PFSK-1 (cell line): ENCODE measurements around the gene CNTN3.

Experiments
- FOXP2 ChIP-seq: optimal IDR thresholded peaks from 2 replicates; pipeline ENCODE3; 2011; ENCODE audit warnings: borderline replicate concordance, control low read depth, inconsistent platforms; ENCODE audit not compliant: insufficient read depth; ENCODE audit errors: extremely low read length, extremely low read depth
- POLR2AphosphoS5 ChIP-seq: IDR thresholded peaks from 2 replicates; pipeline ENCODE4 v1.6.1; 2012; ENCODE audit warnings: low read depth, mild to moderate bottlenecking, control low read depth, low read length, moderate library complexity
- SIN3A ChIP-seq: IDR thresholded peaks from 2 replicates; pipeline ENCODE4 v1.6.1; 2012; ENCODE audit warnings: mild to moderate bottlenecking, low read length, moderate library complexity, borderline replicate concordance; ENCODE audit not compliant: insufficient read depth
- TAF1 ChIP-seq: IDR thresholded peaks from 2 replicates; pipeline ENCODE4 v1.6.1; 2012; ENCODE audit warnings: low read length, control low read depth, borderline replicate concordance; ENCODE audit not compliant: insufficient read depth
- TF ChIP-seq, protein P1 (sequence below), 2 experiments: IDR thresholded peaks; 2 replicates each; pipeline versions ENCODE4 v1.6.1 to v1.8.0; 2011 to 2012; ENCODE audit warnings: low read depth in 2 of 2, low read length in 2 of 2, control low read depth in 1 of 2, inconsistent platforms in 1 of 2, mild to moderate bottlenecking in 1 of 2, moderate library complexity in 1 of 2; ENCODE audit not compliant: insufficient read depth in 1 of 2

DNA sequence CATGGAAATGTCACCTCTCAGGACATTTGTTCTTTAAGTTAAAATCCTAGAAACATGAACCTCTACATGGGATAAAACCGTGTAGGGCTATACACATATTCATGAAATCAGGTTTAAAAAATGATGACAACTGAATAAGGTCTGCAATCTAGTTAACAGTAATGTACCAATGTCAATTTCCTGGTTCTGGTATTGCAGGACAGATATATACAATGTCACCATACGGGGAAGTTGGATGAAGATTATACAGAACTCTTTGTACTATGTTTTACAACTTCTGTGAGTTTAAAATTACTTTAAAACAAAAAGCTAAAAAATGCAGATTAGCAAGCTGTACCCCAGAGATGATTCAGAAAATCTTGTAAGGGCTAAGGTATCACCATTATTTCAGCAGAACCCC lies 6.7 kb downstream of the CNTN3 start:
- TF ChIP-seq TAF1 = no peak
- TF ChIP-seq POLR2AphosphoS5 = no peak
- TF ChIP-seq SIN3A = no peak
- TF ChIP-seq, protein P1, sequence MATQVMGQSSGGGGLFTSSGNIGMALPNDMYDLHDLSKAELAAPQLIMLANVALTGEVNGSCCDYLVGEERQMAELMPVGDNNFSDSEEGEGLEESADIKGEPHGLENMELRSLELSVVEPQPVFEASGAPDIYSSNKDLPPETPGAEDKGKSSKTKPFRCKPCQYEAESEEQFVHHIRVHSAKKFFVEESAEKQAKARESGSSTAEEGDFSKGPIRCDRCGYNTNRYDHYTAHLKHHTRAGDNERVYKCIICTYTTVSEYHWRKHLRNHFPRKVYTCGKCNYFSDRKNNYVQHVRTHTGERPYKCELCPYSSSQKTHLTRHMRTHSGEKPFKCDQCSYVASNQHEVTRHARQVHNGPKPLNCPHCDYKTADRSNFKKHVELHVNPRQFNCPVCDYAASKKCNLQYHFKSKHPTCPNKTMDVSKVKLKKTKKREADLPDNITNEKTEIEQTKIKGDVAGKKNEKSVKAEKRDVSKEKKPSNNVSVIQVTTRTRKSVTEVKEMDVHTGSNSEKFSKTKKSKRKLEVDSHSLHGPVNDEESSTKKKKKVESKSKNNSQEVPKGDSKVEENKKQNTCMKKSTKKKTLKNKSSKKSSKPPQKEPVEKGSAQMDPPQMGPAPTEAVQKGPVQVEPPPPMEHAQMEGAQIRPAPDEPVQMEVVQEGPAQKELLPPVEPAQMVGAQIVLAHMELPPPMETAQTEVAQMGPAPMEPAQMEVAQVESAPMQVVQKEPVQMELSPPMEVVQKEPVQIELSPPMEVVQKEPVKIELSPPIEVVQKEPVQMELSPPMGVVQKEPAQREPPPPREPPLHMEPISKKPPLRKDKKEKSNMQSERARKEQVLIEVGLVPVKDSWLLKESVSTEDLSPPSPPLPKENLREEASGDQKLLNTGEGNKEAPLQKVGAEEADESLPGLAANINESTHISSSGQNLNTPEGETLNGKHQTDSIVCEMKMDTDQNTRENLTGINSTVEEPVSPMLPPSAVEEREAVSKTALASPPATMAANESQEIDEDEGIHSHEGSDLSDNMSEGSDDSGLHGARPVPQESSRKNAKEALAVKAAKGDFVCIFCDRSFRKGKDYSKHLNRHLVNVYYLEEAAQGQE (IDR thresholded peaks at IDR 0.05; ENCODE audit: insufficient read depth in 1 of 2, low read depth in 2 of 2, low read length in 2 of 2) = no peak
- no peak for TF ChIP-seq FOXP2
